Measurements from ENCODE around the gene KIF1A. TPM values are rescaled to one million over a fixed set of nuclear protein-coding genes. Genes with fewer than 3 reads are reported as not detected.

KIF1A gene
- total RNA-seq, 1 donor from 2014 or later: 2.0 TPM

GRCh38 chr2:240797914-240798313, 22.1 kb downstream of the KIF1A start:
- no peak for TF ChIP-seq CTCF (IDR thresholded peaks at IDR 0.05; ENCODE audit: borderline replicate concordance)
- Histone ChIP-seq H3K4me1 (no peaks in the 10 kb centered on the region), H3K4me3 (no peak overlapping the region), H3K9me3 (replicated peaks) (no peaks in the 10 kb centered on the region), H3K27ac (replicated peaks) (no peak overlapping the region), H3K36me3 (no peaks in the 10 kb centered on the region), H3K27me3 (ENCODE audit: low read depth) (peaks cover 75% of the 10 kb centered on the region)
- peak; percentile 5 for DNase-seq
- intact Hi-C loops (cut with micrococcal nuclease): no loop called here

GRCh38 chr2:240797500-240797895, 22.5 kb downstream of the KIF1A start:
- H3K9me3 ChIP-seq (replicated peaks): no peaks in the 10 kb centered on the region
- no peaks in the 10 kb centered on the region for H3K4me1 ChIP-seq
- peak; percentile 8 for DNase-seq
- no peak for TF ChIP-seq CTCF (IDR thresholded peaks at IDR 0.05; ENCODE audit: borderline replicate concordance)
- H3K4me3 ChIP-seq: no peak overlapping the region
- intact Hi-C loops (cut with micrococcal nuclease): no loop called here
- H3K27me3 ChIP-seq (ENCODE audit: low read depth): peaks cover 71% of the 10 kb centered on the region
- H3K36me3 ChIP-seq: no peaks in the 10 kb centered on the region
- H3K27ac ChIP-seq (replicated peaks): no peak overlapping the region

- no peak for TF ChIP-seq CTCF (IDR thresholded peaks at IDR 0.05; ENCODE audit: borderline replicate concordance)
- intact Hi-C loops (cut with micrococcal nuclease): no loop called here
These were observed 23.2 kb downstream of the KIF1A start for GRCh38 chr2:240796543-240797499.

GRCh38 chr2:240795916-240796510, 24.0 kb downstream of the KIF1A start:
- Histone ChIP-seq H3K27ac (replicated peaks) (no peak overlapping the region), H3K27me3 (ENCODE audit: low read depth) (peaks cover 56% of the 10 kb centered on the region), H3K9me3 (replicated peaks) (no peaks in the 10 kb centered on the region), H3K36me3 (no peaks in the 10 kb centered on the region), H3K4me3 (no peak overlapping the region), H3K4me1 (no peaks in the 10 kb centered on the region)
- intact Hi-C loops (cut with micrococcal nuclease): no loop called here
- no peak for TF ChIP-seq CTCF (IDR thresholded peaks at IDR 0.05; ENCODE audit: borderline replicate concordance)
- DNase-seq: peak; percentile 9

More at GRCh38 chr2:240796543-240797499, 23.2 kb downstream of the KIF1A start:
- H3K9me3 ChIP-seq (replicated peaks): no peaks in the 10 kb centered on the region
- no peaks in the 10 kb centered on the region for H3K4me1 ChIP-seq
- H3K27me3 ChIP-seq (ENCODE audit: low read depth): peaks cover 65% of the 10 kb centered on the region
- no peak for DNase-seq
- no peak overlapping the region for H3K27ac ChIP-seq (replicated peaks)
- no peak overlapping the region for H3K4me3 ChIP-seq
- no peaks in the 10 kb centered on the region for H3K36me3 ChIP-seq

GRCh38 chr2:240795454-240795853, 24.6 kb downstream of the KIF1A start:
- intact Hi-C loops (cut with micrococcal nuclease): no loop called here
- TF ChIP-seq CTCF (IDR thresholded peaks at IDR 0.05; ENCODE audit: borderline replicate concordance): no peak

More at GRCh38 chr2:240795454-240795853, 24.6 kb downstream of the KIF1A start:
- Histone ChIP-seq H3K4me3 (no peak overlapping the region), H3K27me3 (ENCODE audit: low read depth) (peaks cover 51% of the 10 kb centered on the region), H3K27ac (replicated peaks) (no peak overlapping the region), H3K36me3 (no peaks in the 10 kb centered on the region), H3K4me1 (no peaks in the 10 kb centered on the region), H3K9me3 (replicated peaks) (no peaks in the 10 kb centered on the region)
- DNase-seq: peak; percentile 6

All from left ventricle myocardium inferior (tissue), 1 donor.